HG02981 (cell line): ENCODE data around the gene KCNMB3.
"Not testable (repeated sequence)": the region's sequence is repeated elsewhere in the genome, so short reads cannot be mapped to it uniquely, and the experiment has no call there.

Experiments
- ATAC-seq: cut with Tn5 transposase; IDR thresholded peaks from one replicate; pipeline ENCODE4 v1.9.1; 2021; ENCODE audit warnings: mild to moderate bottlenecking, moderate library complexity; ENCODE audit not compliant: unreplicated experiment

Gene KCNMB3, protein sequence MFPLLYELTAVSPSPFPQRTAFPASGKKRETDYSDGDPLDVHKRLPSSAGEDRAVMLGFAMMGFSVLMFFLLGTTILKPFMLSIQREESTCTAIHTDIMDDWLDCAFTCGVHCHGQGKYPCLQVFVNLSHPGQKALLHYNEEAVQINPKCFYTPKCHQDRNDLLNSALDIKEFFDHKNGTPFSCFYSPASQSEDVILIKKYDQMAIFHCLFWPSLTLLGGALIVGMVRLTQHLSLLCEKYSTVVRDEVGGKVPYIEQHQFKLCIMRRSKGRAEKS

DNA sequence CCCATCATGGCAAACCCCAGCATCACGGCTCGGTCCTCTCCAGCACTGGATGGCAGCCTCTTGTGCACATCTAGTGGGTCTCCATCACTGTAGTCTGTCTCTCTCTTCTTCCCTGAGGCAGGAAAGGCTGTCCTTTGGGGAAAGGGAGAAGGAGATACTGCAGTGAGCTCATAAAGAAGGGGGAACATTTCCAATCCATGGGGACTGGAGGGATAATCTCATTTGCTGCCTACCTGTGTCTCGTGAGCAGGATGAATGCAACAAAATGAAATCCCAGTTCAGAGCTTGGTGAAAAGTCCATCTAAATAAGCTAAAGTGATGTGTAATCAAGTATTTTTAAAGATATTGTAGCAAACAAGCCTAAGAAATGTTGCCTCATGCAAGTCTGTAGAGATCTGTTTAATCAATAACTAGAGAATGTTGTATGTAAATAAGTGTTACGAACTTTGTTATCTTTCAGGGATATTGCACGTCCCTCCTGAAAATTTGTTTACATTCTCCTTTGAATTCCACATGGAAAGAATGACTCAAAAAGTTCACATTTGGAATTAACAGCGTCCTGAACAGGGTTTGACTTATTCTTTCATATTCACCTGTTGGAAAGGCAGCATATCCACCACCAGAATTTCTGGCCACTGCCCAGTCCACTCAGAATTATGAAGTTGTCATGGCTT is at the start of gene KCNMB3:
Gene KCNMB3, minus strand, starts transcription at position 312 of the 674 bp plus-strand sequence. Its CDS starts 124 bp downstream, at position 188.
- ATAC-seq: no peak

DNA sequence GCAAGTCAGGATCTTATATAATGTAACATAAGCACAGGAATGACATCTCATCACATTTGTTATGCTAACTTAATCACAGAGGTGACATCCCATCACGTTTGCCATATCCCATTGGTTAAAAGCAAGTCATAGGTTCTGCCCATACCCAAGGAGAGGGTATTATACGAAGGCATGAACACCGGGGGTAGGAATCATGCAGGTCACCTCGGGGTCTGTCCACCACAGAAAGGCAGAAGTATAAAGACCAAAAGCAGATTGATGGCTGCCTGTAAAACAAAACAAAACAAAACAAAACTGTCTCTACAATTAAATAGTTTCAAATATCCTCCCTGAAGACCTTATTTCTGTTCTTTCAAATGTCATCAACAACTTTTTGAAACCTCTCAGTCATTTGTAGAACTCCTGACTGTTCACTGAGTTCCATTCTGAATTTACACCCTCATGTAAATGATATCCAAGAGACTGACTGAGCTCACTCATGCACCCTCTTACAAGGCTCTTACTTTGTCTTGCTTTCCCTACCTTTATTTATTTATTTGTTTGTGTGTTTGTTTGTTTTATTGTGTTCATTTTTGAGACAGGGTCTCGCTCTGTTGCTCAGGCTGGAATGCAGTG is 49.2 kb upstream of the KCNMB3 start:
- ATAC-seq: no peak

DNA sequence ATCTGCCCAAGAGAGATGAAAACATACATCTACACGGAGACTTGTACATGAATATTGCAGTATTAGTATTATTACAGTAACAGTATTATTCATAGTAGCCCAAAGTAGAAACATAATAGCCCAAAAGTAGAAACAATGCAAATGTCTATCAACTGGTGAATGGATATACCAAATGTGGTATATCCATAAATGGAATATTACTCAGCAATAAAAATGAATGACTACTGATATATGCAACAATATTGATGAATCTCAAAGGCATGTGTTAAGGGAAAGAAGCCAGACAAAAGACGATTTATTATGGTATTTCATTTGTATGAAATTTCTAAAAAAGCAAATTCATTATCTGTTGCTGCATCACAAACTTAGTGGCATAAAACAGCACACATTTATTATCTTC is 48.4 kb upstream of the KCNMB3 start:
- ATAC-seq: no peak

DNA sequence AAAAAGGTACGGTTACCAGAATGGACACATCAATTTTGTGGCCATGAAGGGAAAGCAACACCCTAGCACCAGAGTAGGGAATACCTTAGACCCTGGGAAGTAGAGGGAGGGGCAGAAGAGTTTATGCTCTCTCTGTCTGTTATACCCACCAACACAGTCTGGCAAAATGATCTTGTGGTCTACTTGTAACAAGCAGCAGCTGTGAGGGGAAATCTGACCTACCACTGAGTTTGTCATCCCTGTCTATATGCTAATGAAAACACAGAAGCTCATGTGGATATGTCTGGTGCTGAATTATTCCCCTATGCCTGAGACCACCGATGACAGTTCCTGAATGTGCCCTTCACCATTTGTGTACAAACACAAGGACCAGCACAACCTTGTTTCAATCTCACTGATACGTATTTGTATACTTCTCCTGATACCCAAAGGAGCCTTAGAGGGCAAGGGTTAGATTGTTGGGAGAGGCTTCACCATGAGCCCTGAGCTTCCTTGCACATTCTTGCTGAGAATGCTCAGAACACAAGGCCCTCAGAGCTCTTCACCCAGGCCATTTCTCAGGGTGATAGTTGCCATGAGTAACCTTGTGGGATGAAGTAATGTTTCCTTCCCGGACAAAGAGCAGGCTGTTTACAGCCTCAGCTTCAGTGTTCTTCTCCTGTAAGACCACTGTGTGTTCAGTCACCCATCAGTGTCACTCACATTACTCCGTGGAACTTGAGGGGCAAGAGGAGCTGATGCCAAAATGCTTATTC is 47.2 kb upstream of the KCNMB3 start:
- ATAC-seq: no peak

DNA sequence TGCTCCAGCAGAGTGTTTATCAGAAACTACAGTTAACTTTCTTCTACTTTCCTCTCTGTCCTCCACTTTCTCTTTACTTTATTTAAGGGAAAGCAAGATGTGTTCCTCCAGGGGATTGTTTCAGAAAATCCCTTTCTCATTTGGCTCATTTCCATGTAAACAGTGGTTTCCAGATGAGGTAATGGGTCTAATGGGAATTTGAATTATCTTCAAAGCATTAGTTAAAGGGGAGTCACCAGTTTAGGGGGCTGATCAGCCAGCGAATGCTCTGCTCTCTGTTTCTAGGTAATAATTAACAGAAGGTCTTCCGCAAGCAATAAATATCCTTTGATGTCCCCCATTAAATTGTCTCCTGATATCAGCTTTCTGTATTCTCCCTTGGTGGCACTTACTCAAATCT is 41.5 kb upstream of the KCNMB3 start:
- no peak for ATAC-seq

DNA sequence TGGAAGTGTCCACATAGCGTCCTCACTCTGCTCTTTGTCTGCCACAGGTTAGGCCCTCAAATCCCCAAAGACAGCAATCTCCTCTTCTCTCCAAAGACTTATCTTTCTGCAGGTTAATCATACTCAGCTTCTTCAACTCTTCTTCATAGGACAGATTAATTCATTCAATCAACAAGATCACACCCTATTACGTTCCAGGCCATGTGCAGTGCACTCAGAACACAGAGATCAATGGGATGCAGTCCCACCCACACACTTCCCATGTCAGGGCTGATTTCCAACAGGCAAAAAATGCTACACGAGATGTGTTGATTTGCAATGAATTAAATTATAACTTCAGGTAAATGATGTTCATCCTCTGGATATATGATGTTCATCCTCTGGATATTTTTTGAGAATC is 38.4 kb upstream of the KCNMB3 start:
- ATAC-seq: no peak

DNA sequence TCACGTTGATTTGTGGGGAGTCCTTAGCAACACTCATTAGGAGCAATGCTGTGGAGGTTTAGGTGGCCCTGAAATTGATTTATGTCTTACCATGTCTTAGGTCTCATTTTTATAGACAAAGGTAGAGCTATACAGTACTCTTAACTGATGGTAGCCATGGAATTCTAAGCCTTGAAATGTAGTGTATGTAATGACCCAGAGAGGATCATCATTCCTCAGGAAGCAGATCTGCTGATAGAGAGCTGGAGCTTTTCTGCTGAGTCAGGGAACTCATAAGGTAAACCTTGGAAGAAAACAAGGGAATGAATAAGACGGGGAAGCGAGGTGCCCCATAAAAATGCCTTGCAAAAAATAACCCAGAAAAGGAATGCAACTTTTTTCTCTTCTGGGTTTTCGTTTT is 37.9 kb upstream of the KCNMB3 start:
- ATAC-seq: no peak

DNA sequence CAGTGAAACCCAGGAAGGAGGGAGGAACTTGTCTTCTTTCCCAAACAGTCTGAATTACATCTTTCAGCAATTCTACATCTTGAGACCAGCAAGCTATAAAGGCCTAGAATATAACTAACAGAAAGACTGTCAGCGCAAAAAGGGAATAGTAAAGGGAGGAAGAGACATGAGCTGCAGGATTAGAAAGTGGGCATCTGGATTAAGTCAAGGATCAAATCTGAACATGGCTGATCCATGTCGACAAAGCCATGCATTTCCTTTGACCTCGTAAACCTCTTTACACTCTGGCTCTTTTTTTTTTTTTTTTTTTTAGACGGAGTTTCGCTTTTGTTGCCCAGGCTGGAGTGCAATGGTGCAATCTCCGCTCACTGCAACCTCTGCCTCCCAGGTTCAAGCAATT is 35.4 kb upstream of the KCNMB3 start:
- ATAC-seq: no peak

DNA sequence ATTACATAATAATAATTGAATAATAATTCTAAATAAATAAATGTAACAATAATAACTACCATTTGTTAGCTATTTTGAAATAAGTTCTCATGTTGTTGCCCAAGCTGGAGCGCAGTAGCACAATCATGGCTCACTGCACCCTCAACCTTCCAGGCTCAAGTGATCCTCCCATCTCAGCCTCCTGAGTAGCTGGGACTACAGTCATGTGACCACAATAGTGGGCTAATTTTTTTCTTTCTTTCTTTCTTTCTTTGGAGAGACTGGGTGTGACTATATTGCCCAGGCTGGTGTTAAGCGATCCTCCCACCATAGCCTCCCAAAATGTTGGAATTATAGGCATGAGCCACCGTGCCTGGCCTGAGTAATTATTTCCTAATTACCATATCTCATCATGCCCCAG is 30.9 kb upstream of the KCNMB3 start:
- no peak for ATAC-seq

DNA sequence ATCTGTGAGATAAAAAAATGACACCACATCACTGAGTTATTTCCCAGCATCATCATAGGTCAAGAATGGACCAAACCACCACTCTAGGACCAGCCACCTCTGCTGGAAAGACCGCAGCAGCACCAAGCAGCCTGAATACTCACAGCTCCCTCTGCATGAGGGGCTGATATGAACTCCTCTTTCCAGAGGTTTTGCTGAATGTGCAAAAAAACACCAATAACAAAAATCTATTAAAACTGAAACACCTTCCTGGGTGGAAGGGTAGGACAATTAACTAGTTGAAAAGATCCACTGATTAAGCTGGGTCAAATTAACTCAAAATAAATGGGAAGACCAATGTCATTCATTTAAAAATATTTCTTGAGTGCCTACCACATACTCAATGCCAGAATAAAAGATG is 28.9 kb upstream of the KCNMB3 start:
- ATAC-seq: no peak

DNA sequence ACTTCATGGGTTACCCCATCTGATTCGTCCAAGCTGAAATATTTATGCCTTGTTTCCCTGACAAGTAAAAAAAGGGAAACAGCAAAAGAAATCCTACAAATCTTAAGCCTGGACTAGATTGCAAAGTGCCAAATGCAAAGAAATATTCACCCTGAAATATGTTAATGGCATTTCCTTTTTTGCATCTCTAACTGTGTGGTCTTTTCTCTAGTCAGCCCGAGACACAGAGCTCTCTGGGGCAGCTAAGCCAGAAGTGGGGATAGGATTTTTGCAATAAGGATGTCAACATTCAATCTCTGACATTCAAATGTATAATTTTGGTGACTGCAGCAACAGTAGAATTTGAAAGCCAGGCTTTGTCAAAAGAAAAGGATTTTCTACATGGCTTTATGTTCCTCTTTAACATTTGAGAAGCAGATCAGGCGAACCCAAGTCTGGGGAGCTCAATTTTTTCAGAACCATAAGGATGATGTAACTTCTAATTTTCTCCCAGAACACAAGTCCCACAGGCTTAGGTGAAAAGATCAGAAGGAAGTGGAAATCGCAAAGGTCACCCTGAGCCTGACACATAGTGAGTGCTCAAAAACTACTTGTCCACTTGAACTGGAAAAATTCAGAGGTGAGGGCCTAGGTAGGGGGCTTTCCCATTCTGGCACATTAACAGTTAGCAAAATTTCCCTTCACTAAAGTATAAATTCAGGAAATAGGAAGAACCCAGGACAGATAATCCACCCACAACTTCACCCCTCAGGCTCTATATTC is 28.2 kb upstream of the KCNMB3 start:
- ATAC-seq: no peak

DNA sequence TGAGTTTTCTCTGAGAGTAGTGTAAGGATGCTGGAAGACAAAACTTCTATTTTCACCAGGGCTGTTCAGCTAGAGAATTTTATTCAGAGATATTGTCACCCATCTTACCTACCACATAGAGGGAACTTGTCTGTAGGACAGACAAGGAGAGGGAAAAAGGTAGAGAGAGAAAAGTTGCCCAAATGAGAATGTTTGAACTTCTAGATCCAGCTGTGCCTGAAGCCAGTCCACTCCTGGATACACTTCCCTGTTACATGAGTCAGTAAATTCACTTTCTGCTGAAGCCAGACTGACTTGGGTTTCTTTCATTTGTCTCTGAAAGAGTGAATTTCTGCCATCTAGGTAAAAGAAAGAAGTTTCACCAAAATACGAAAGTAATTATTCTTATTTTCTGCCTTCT is 27.2 kb upstream of the KCNMB3 start:
- ATAC-seq: no peak

DNA sequence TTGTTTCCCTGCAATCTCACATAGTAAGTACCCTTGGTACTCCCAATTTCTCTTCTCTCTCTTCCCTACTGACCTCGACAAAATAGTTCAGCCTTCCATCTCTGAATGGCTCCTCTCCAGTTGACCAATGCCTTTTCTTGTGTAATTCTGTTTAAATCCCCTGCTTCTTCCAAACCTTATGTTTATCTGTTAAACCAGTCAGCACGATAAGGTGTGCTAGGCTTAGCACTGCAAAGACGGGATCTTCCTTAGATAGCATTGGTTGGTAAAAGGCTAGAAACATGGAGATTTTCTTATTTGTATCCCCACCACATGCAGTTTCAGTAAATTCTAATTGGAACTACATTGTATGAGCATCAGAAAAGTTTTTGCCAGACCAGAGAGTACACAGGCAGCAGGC is 25.8 kb upstream of the KCNMB3 start:
- ATAC-seq: no peak

DNA sequence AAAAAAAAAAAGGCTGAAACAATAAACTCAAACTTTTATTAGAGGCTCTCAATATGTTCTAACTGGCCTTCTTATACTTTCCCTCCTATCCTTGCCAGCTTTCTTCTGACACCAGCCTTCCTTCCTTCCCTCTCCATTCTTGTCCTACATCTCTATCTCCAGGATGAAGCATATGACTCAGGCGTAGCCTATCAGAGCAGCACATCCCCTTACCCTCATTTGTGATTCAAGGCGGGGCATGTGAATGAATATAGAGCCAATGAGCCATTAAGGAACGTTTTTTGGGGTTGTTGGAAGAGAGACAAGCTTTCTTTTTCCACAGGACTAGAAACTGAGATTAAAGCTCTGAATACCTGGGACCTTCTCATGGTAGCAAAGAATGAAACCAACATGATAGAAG is 25.1 kb upstream of the KCNMB3 start:
- ATAC-seq: no peak

DNA sequence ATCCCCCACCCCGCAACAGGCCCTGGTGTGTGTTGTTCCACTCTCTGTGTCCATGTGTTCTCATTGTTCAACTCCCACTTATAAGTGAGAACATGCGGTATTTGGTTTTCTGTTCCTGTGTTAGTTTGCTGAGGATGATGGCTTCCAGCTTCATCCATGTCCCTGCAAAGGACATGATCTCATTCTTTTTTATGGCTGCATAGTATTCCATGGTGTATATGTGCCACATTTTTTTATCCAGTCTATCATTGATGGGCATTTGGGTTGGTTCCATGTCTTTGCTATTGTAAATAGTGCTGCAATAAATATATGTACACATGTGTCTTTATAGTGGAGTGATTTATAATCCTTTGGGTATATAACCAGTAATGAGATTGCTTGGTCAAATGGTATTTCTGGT is 23.5 kb upstream of the KCNMB3 start:
- not testable (repeated sequence) for ATAC-seq

DNA sequence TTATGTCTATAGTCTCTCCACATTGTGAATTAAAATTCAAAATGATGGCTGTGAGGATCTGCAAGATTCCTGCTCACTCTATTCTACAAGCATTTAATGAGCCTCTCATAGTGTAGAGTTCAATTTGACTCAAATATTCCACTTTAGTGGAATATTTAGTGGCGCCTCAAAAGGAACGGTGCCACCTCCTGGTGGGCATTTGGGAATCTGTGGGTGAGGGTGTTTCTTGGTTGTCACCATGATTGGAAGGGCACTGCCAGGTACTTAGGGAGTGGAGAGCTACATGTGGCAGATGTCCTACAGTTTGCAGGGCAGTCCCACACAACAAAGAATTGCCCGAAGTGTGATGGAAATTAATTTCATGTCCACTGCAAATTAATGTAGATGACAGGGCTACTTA is 21.5 kb upstream of the KCNMB3 start:
- no peak for ATAC-seq

DNA sequence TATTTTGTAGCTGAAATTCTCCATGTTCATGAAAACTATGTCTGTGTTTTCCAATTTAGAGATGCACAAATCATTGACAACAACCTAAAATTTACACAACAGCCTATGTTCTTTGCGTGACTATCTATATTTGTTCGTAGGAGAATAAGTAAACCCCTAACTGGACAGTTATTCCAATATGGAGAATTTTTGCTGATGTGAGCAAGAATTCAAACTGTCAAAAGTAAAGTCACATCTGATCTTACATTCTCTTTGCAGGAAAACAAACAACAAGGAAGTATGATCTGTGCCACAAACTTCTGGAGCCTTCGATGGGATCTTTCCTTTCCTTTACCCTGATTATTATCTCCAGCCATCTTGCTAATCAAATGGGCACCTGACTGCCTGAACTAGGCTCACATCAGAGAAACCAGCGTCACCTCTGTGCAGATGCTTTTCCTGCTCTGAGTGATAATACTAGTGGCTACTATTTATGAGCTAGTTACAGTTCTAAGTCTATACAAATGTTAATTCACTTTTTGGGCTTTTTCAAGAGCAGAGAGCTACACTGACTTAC is 18.3 kb upstream of the KCNMB3 start:
- ATAC-seq: no peak

DNA sequence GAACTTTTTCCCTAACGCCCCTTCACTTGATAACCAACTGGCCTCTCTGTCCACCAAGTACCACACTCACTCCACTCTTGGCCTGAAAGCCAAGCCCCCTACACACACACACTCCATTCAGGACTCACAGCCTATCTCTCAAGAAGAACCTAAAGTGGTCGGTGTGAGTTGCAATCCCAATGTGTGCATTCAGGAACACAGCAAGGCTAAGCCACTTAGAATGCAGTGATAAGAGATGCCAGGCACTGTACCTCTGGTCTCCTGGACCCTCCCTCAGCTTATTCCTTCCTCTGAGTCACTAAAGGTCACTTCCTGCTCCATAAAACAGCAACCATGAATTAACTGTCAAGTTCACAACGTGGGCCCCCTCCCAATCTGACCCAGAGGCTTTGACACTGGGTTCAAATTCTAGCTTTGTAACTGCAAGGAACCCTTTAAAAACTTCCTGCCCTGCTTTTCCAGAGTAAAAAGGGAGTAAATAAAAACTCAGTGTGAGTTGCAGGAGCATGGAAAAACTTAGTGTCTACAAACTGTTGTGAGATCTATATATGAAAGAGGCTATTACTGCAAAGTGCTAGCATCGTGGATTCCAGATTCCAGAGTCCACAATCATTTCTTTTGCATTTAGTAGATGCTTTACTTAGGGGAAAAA is 17.6 kb upstream of the KCNMB3 start:
- ATAC-seq: no peak

DNA sequence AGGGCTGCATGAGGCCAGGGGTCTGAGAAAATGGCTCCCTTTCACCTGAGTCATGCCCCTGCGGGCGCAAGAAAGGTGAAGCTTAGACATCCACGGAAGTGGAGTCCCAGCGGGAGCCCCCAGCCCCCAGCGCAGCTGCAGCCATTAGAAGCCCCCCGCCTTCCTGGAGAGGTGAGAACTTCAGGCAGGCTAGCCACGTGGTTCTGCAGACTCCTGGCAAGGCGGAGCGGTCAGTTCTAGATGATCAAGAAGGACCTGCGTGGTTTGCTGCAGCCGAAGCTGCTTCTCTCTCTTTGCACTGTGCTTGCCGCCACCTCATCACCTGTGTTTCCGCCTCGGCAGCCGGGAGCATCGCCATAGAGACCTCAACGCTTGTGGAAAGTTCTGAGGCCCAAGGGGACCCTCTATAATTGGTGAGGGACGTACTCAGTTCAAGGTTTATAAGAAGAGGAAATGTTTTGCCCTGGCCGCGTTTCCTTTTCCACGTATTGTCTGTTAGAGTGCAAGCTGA is 15.8 kb upstream of the KCNMB3 start:
- no peak for ATAC-seq

DNA sequence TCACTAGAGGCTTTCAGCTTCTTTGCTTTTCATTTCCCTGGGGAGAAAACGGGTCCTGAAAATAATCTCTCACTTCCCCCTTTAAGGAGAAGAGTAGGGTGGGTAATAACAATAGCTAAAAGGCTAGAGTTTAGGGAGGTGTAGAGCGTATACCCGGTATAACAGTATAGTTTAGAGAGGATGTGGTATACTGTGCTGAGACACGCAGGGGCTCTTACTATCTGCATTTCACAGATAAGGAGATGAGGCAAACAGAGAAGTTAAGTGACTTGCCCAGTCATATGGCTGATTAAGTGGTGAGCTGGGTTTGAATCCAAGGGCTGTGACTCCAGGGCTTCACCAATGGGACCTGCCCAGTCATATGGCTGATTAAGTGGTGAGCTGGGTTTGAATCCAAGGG is 15.0 kb upstream of the KCNMB3 start:
- ATAC-seq: peak; percentile 48
